ENCODE results near the gene NPL.

The NPL gene

GRCh38 chr1:182847105-182847504 lies 57.5 kb downstream of the NPL start:
- Histone ChIP-seq H3K4me1 (peaks cover 0 to 27% (median 12%) of the 10 kb centered on the region in 4 donors), H3K4me3 (no peak overlapping the region), H3K9me3 (no peaks in the 10 kb centered on the region), H3K27me3 (no peaks in the 10 kb centered on the region), H3K36me3 (peaks cover 32 to 75% (median 59%) of the 10 kb centered on the region in 3 donors), H3K27ac (no peak overlapping the region)
- intact Hi-C loops (cut with DNase I; ENCODE audit: low total_unique reads): no loop called here
- no peak for DNase-seq
- TF ChIP-seq CTCF (IDR thresholded peaks at IDR 0.05): no peak

GRCh38 chr1:182848736-182849135 lies 59.2 kb downstream of the NPL start:
- H3K9me3 ChIP-seq: no peaks in the 10 kb centered on the region
- no peaks in the 10 kb centered on the region for H3K27me3 ChIP-seq
- H3K36me3 ChIP-seq: peaks cover 48 to 87% (median 74%) of the 10 kb centered on the region in 3 donors
- no peak for DNase-seq
- peaks cover 0 to 10% (median 5%) of the 10 kb centered on the region in 4 donors for H3K4me1 ChIP-seq
- H3K27ac ChIP-seq: no peak overlapping the region
- no peak overlapping the region for H3K4me3 ChIP-seq
- intact Hi-C loops (cut with DNase I; ENCODE audit: low total_unique reads): no loop called here
- TF ChIP-seq CTCF (IDR thresholded peaks at IDR 0.05): no peak

- TF ChIP-seq CTCF (IDR thresholded peaks at IDR 0.05): no peak
- intact Hi-C loops (cut with DNase I; ENCODE audit: low total_unique reads): no loop called here
- H3K27me3 ChIP-seq: no peaks in the 10 kb centered on the region
- H3K36me3 ChIP-seq: peaks cover 62 to 89% (median 77%) of the 10 kb centered on the region in 3 donors
- H3K4me1 ChIP-seq: peaks cover 0 to 3% (median 0%) of the 10 kb centered on the region in 4 donors
- no peak overlapping the region for H3K4me3 ChIP-seq
- no peak overlapping the region for H3K27ac ChIP-seq
- no peaks in the 10 kb centered on the region for H3K9me3 ChIP-seq
- no peak for DNase-seq
These were observed 60.7 kb downstream of the NPL start for GRCh38 chr1:182850319-182850718.

GRCh38 chr1:182851825-182852224 lies 62.3 kb downstream of the NPL start:
- no peak for DNase-seq
- Histone ChIP-seq H3K27me3 (no peaks in the 10 kb centered on the region), H3K4me1 (peaks cover 0 to 14% (median 0%) of the 10 kb centered on the region in 4 donors), H3K4me3 (no peak overlapping the region), H3K27ac (no peak overlapping the region), H3K9me3 (no peaks in the 10 kb centered on the region), H3K36me3 (peaks cover 77 to 92% (median 80%) of the 10 kb centered on the region in 3 donors)
- no peak for TF ChIP-seq CTCF (IDR thresholded peaks at IDR 0.05)
- intact Hi-C loops (cut with DNase I; ENCODE audit: low total_unique reads): no loop called here

GRCh38 chr1:182855911-182856310 lies 66.3 kb downstream of the NPL start:
- TF ChIP-seq CTCF (IDR thresholded peaks at IDR 0.05): no peak
- DNase-seq: no peak
- Histone ChIP-seq H3K4me3 (no peak overlapping the region), H3K9me3 (no peaks in the 10 kb centered on the region), H3K27ac (no peak overlapping the region), H3K4me1 (peaks cover 0 to 14% (median 0%) of the 10 kb centered on the region in 4 donors), H3K27me3 (no peaks in the 10 kb centered on the region), H3K36me3 (peaks cover 91 to 99% (median 92%) of the 10 kb centered on the region in 3 donors)
- intact Hi-C loops (cut with DNase I; ENCODE audit: low total_unique reads): no loop called here

- no peaks in the 10 kb centered on the region for H3K9me3 ChIP-seq
- DNase-seq: no peak
- intact Hi-C loops (cut with DNase I; ENCODE audit: low total_unique reads): no loop called here
- H3K36me3 ChIP-seq: peaks cover 99 to 100% (median 99%) of the 10 kb centered on the region in 3 donors
- no peaks in the 10 kb centered on the region for H3K27me3 ChIP-seq
- H3K4me1 ChIP-seq: peaks cover 0 to 14% (median 0%) of the 10 kb centered on the region in 4 donors
- no peak overlapping the region for H3K4me3 ChIP-seq
- no peak overlapping the region for H3K27ac ChIP-seq
- no peak for TF ChIP-seq CTCF (IDR thresholded peaks at IDR 0.05)
These were observed 67.6 kb downstream of the NPL start for GRCh38 chr1:182857212-182857611.

All from tibial artery (tissue), 4 donors.